Activated naive CD8-positive, alpha-beta T cell treated with anti-CD3 and anti-CD28 coated beads for 36 hours (primary cell): ENCODE data around the gene ABCA5. TPM values are rescaled to one million over a fixed set of nuclear protein-coding genes. Genes with fewer than 3 reads are reported as not detected.

ENCODE experiments used
- DNase-seq: peaks from one replicate; pipeline ENCODE4 v3.0.0; 2021
- H3K27ac Mint-ChIP-seq: one replicate; pipeline ENCODE4 v1.8.0; 2022; ENCODE audit warnings: mild to moderate bottlenecking, moderate library complexity, mixed read lengths
- H3K27me3 Mint-ChIP-seq: one replicate; pipeline ENCODE4 v1.8.0; 2022; ENCODE audit warnings: mild to moderate bottlenecking, mixed read lengths
- H3K36me3 Mint-ChIP-seq: one replicate; pipeline ENCODE4 v1.8.0; 2021; ENCODE audit warnings: mild to moderate bottlenecking, mixed read lengths
- H3K4me1 Mint-ChIP-seq: one replicate; pipeline ENCODE4 v1.8.0; 2021; ENCODE audit warnings: mixed read lengths
- H3K4me3 Mint-ChIP-seq: one replicate; pipeline ENCODE4 v1.8.0; 2022; ENCODE audit warnings: mild to moderate bottlenecking, moderate library complexity, mixed read lengths
- H3K9me3 Mint-ChIP-seq: one replicate; pipeline ENCODE4 v1.8.0; 2022; ENCODE audit warnings: mixed read lengths
- total RNA-seq, 2 experiments: library from RNA; stranded (reverse); gene quantifications; one replicate each; pipeline ENCODE4 v1.2.3, GENCODE V29; 2021

The ABCA5 gene
- total RNA-seq, 2 experiments from 2014 or later: 8.0 to 11.2 TPM

DNA sequence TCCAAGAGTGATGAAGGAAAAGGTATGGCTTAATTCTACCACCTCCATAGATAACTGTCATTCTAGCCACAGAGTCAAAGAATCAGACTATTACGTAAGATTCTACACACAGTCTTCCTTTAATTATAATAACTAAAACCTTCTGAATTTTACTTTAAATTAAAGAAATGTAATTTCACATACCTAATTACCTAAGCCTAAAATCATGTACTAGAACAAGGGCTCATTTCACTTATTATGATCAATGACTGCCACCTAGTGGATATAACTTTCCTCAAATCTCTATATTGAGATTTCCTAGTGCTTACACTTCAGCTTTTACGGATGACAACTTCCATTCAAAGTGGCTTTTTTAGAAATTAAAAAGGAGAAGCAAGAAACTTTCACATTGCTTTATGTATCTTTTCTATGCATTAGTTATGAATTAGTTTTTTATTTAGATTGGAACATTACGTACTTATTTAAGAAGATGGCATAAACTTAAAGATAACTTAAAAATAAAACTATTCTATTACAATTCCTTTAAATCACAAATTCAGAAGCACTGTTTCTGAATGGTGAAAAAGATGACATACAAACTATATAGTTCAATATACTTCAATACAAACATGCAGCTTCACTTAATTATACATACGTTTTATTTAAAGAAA lies 80.1 kb downstream of the ABCA5 start:
- H3K9me3 Mint-ChIP-seq: no peaks in the 10 kb centered on the region
- no peaks in the 10 kb centered on the region for H3K27me3 Mint-ChIP-seq
- DNase-seq: no peak
- no peak overlapping the region for H3K4me3 Mint-ChIP-seq
- no peak overlapping the region for H3K27ac Mint-ChIP-seq
- H3K36me3 Mint-ChIP-seq: peaks cover 2% of the 10 kb centered on the region
- no peaks in the 10 kb centered on the region for H3K4me1 Mint-ChIP-seq

DNA sequence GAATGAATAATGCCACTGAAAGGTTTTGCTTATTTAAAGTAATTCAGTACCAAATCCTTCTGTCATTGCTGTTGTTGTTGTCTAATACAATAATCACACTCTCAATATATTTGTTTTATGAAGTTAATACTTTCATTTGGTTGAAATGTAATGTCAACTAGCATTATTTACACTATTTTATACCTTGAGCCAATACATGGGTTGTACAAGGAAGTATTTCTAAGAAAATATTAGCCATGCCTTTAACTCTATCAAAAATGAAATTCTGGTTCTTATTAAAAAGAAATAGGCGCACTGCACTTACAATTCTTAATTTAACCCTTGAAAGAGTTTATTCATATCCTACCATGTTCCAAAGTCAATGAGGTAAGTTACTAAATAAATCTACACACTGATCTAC lies 80.7 kb downstream of the ABCA5 start:
- no peak for DNase-seq
- H3K36me3 Mint-ChIP-seq: peaks cover 2% of the 10 kb centered on the region
- no peaks in the 10 kb centered on the region for H3K9me3 Mint-ChIP-seq
- H3K27me3 Mint-ChIP-seq: no peaks in the 10 kb centered on the region
- H3K4me3 Mint-ChIP-seq: no peak overlapping the region
- no peaks in the 10 kb centered on the region for H3K4me1 Mint-ChIP-seq
- no peak overlapping the region for H3K27ac Mint-ChIP-seq

DNA sequence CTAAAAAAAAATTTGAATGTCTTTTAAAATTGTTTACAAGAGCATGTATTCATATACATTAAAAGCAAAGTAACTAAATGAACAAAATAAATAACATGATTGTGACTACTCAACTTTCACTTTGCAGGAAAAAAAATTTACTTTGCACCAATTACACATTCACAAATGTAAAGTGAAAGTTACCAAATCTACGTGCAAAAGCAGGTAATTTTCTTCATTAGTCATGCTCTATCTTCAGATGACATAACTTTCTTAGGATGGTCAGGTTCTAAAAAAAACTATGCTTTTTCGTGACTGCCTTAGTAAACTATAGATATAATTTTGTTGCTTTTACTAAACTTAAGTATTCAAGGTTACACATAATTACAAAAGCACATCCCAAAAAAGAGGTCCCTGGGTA lies 81.3 kb downstream of the ABCA5 start:
- Mint-ChIP-seq H3K27ac (no peak overlapping the region), H3K9me3 (no peaks in the 10 kb centered on the region), H3K27me3 (no peaks in the 10 kb centered on the region), H3K4me1 (no peaks in the 10 kb centered on the region), H3K36me3 (peaks cover 2% of the 10 kb centered on the region), H3K4me3 (no peak overlapping the region)
- no peak for DNase-seq

DNA sequence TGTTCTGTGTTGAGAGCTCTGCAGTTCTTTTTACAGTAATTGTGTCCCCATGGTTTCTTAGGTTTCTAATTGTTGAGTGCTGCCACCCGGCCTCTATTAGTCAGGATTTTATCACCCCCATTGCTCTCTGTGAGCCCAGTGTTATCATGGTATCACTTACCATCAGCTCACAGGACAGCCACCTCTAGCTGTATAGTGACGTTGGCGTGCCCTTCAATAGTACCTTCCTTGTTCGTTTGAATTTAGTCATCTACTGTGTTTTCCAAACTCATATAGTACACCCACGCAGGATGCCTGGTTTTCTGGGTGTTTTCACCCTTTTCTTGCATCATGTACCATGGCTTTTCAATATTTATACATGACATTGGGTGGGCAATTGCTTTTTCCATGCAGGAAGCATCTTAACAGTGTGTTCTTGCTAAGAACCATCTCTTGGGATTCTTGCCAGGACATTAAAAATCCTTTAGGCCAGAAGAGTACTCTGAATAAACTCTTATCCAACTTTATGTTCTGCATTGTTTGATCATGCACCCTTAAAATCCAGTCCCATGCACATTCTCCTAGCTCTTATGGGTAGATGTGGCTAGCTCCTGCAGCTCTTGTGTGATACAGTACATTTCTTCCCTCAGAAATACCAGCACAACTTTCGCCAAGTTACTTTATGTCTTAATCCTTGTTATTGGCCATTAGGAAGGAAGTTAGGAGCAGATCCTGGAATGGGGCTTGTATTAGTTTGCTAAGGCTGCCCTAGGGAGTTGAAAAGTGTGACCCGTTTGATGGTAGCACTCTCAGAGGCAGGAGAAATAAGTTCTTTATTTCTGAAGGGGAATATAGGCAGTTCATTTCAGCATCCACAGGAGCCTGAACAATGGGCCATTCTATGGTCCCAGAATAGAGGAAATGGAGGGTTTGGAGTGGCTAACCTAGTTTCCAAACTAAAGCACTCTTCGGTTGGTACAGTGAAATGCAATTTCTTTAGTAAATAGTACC lies 87.0 kb downstream of the ABCA5 start:
- Mint-ChIP-seq H3K36me3 (peaks cover 3% of the 10 kb centered on the region), H3K4me3 (no peak overlapping the region), H3K27me3 (no peaks in the 10 kb centered on the region), H3K4me1 (no peaks in the 10 kb centered on the region), H3K9me3 (no peaks in the 10 kb centered on the region), H3K27ac (no peak overlapping the region)
- no peak for DNase-seq

DNA sequence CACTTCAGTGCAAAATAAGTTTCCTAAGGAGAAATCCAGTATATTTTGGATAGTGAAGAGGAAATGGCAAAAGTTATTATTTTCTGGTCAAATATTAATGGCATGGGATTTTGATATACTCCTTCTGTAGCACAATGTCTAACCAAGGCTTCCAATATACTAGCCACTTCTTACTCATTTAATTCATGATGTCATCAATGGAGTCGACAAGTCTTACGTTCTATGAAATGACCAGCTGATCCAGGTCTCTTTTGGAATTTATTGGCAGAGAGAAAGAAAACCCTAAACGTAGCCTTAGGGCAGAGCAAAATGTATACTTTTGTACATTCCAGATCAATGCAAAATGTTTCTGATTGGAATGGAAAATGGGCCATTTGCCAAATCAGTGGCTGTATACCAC lies 90.0 kb downstream of the ABCA5 start:
- H3K27ac Mint-ChIP-seq: no peak overlapping the region
- H3K4me3 Mint-ChIP-seq: no peak overlapping the region
- no peak for DNase-seq
- H3K36me3 Mint-ChIP-seq: peaks cover 3% of the 10 kb centered on the region
- no peaks in the 10 kb centered on the region for H3K27me3 Mint-ChIP-seq
- peaks cover 8% of the 10 kb centered on the region for H3K9me3 Mint-ChIP-seq
- no peaks in the 10 kb centered on the region for H3K4me1 Mint-ChIP-seq

DNA sequence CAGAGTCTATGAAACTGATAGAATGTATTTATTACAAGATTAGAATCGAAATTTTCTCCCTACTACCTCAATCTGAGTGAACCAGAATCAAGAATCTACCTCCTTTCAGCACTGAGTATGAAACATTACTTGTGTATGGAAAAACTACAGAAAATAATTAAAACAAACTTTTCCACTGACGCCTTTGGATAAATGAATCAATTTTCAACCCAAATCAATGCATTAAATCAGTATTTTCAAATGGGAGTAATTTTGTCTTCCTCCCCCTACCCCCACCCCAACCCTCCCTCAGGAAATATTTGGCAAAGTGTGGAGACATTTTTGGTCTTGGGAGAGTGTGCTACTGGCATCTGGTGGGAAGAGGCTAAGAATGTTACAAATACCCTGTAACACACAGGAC lies 90.5 kb downstream of the ABCA5 start:
- Mint-ChIP-seq H3K36me3 (peaks cover 3% of the 10 kb centered on the region), H3K27ac (no peak overlapping the region), H3K27me3 (no peaks in the 10 kb centered on the region), H3K9me3 (peaks cover 11% of the 10 kb centered on the region), H3K4me1 (no peaks in the 10 kb centered on the region), H3K4me3 (no peak overlapping the region)
- DNase-seq: no peak

DNA sequence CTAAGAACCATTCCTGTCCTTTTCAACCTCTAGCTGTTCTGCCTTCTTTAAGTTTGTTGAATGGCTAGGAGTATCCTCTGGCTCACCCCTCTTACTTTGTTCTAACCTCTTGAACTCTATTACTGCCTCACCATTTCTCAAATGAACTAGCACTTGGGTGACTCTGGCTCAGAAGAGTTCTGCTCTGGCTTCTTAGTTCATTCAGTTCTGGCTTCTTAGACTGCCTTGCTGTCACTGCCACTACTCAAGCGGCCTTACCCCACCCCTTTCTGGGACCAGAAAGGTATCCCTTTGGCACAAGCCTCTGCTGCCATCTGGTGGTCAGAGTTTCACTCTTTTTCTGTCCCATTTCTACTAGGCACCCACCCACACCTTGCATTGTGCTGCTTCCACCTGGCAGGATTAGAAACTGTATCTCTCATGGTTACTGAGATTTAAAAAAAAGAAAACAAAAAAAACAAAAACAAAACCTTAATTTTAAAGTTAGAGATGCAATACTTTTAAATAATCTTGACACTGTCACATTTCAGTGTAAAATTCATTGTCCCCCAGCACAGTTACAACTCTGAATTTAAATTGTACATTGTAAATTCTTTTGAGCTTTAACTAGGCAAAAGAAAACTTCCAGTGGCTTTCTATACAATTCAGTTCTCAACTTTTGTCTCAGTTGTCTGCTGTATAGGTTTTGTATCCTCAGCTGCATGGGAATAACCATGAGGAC lies 91.4 kb downstream of the ABCA5 start:
- Mint-ChIP-seq H3K27ac (peak overlapping the region; percentile 38), H3K36me3 (peaks cover 3% of the 10 kb centered on the region), H3K27me3 (no peaks in the 10 kb centered on the region), H3K4me3 (no peak overlapping the region), H3K9me3 (peaks cover 18% of the 10 kb centered on the region), H3K4me1 (no peaks in the 10 kb centered on the region)
- peak; percentile 57 for DNase-seq

DNA sequence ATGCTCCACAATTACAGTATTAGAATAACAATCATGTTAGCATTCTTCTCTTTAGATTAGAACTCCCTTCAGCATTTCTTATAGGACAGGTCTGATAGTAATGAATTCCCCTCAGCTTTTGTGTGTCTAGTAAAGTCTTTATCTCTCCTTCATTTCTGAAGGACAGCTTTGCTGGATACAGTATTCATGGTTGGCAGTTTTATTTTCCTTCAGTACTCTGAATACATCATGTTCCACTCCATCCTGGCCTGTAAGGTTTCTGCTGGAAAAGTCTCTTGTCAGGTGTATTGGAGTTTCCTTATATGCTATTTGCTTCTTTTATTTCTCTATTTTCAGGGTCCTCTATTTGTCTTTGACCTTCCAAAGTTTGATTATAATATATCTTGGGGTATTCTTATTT lies 94.3 kb downstream of the ABCA5 start:
- Mint-ChIP-seq H3K4me1 (peaks cover under 1% of the 10 kb centered on the region), H3K36me3 (peaks cover 3% of the 10 kb centered on the region), H3K27ac (peak overlapping the region; percentile 30), H3K4me3 (no peak overlapping the region), H3K9me3 (peaks cover 18% of the 10 kb centered on the region), H3K27me3 (no peaks in the 10 kb centered on the region)
- no peak for DNase-seq

DNA sequence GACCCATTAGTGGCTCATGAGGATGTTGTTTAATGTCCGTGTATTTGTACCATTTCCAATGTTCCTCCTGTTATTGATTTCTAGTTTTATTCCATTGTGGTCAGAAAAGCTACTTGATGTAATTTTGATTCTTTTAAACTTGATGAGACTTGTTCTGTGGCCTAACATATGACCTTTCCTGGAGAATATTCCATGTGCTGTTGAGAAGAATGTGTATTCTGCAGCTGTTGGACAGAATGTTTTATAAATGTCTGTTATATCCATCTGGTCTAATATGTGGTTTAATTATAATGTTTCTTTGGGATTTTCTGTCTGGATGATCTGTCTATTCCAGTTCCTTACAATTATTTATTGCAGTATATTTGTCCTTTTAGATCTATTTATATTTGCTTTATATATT lies 95.4 kb downstream of the ABCA5 start:
- DNase-seq: no peak
- Mint-ChIP-seq H3K27ac (no peak overlapping the region), H3K4me1 (peaks cover 4% of the 10 kb centered on the region), H3K36me3 (peaks cover 3% of the 10 kb centered on the region), H3K27me3 (no peaks in the 10 kb centered on the region), H3K4me3 (no peak overlapping the region), H3K9me3 (peaks cover 18% of the 10 kb centered on the region)

DNA sequence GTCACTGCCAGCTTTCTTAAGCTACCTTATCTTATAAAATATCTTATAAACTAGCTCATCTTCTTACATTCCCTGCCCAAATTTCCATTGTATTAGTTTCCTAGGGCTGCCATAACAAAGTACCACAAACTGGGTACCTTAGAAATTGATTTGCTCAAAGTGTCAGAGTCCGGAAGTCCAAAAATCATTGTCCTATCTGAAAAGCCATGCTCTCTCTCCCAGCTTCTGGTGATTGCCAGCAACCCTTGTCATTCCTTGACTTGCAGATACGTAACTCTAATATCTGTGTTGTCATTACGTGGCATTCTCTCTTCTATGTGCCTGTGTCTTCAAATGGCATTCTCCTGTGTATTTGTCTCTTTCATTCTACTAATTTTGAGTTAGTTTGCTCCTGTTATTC lies 96.0 kb downstream of the ABCA5 start:
- Mint-ChIP-seq H3K4me1 (peaks cover 4% of the 10 kb centered on the region), H3K27me3 (no peaks in the 10 kb centered on the region), H3K9me3 (peaks cover 18% of the 10 kb centered on the region), H3K36me3 (peaks cover 3% of the 10 kb centered on the region), H3K4me3 (no peak overlapping the region), H3K27ac (no peak overlapping the region)
- no peak for DNase-seq

DNA sequence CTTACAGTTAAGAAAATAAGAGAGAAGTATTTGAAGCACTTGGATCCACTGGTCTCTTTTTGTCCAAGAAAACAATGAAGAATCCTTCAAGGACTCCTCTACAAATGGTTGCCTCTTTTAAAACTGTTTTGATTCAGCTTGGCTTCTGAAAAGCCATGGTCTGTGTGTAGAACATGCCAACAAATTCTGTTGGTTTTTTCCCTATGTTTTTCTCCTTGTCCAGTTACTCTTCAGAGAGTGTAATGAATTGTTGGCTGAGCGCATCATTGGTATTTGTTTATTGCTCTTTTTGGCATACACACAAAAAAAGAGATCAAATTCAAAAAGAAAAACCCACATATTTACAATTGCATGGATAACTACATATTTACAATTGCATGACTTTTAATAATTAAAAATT lies 98.4 kb downstream of the ABCA5 start, which contains the start of gene ABCA10:
ABCA10 (minus strand) TSS at position 249 of the 400 bp plus-strand sequence. CDS start 3,466 bp downstream, outside the sequence.
- Mint-ChIP-seq H3K27ac (no peak within 1 kb of the TSS), H3K4me1 (peaks cover 8% of the 10 kb centered on the region), H3K27me3 (no peaks in the 10 kb centered on the region), H3K36me3 (no peaks in the 10 kb centered on the region), H3K9me3 (peaks cover 18% of the 10 kb centered on the region), H3K4me3 (no peak within 1 kb of the TSS)
- DNase-seq: no peak

DNA sequence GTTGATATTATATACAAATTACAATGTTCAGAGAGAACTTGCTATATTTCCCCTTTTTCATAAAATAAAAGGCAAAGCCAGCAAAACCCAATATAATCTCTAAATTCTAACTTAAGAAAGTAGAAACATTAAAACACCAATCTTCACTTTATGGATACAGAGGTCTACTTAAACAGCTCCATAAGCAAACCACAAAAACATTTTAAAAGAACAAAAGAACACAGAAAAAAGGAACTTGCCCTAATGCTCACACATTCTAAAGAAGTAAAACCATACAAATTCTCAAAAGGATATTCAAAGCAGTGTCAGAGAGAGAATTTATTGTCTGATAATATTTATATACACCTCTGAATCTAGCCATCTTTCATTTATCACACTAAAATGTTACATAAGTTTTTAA lies 98.9 kb downstream of the ABCA5 start:
- Mint-ChIP-seq H3K9me3 (peaks cover 16% of the 10 kb centered on the region), H3K4me3 (no peak overlapping the region), H3K4me1 (peaks cover 11% of the 10 kb centered on the region), H3K36me3 (no peaks in the 10 kb centered on the region), H3K27ac (no peak overlapping the region), H3K27me3 (no peaks in the 10 kb centered on the region)
- DNase-seq: no peak

DNA sequence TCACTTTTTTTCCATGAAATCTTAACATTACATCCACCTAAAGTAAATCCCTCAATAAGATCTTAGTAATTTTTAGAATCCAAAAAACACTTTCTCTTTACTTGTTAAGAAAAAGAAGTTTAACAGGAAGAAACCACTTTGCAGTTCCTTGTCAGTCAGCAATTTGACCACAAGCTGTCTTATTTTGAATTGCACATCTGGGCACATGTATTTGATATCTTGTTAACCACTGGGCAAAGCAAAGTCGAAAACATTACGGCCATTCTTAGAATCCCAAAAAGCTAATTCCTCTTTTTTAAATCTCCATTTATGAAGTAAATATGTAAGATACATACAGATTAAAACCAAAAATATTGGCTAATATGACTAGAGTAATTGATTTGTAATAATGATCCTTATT lies 99.4 kb downstream of the ABCA5 start:
- Mint-ChIP-seq H3K4me1 (peaks cover 11% of the 10 kb centered on the region), H3K9me3 (peaks cover 12% of the 10 kb centered on the region), H3K36me3 (no peaks in the 10 kb centered on the region), H3K27me3 (no peaks in the 10 kb centered on the region), H3K4me3 (no peak overlapping the region), H3K27ac (no peak overlapping the region)
- DNase-seq: no peak

DNA sequence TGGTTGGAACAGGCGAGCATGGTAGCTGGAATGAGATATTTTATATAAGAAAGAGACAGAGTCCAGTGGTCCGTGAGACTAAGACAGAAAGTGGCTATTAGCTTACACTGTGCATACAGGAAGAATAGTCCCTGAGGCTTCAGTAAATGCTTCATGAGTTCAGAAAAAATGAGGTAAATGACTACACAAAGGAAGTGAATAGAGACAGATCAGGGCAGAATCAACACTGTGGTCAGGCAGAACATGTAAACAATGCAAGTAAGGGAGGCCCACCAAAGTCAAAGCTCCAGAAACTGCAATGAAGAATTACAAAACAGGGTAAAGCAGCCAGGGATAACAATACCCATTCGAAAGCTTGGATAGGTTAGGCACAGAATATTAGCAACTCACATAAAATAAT lies 103.1 kb downstream of the ABCA5 start:
- H3K4me3 Mint-ChIP-seq: no peak overlapping the region
- DNase-seq: no peak
- H3K27me3 Mint-ChIP-seq: no peaks in the 10 kb centered on the region
- H3K36me3 Mint-ChIP-seq: peaks cover 5% of the 10 kb centered on the region
- no peak overlapping the region for H3K27ac Mint-ChIP-seq
- no peaks in the 10 kb centered on the region for H3K9me3 Mint-ChIP-seq
- H3K4me1 Mint-ChIP-seq: peaks cover 11% of the 10 kb centered on the region

DNA sequence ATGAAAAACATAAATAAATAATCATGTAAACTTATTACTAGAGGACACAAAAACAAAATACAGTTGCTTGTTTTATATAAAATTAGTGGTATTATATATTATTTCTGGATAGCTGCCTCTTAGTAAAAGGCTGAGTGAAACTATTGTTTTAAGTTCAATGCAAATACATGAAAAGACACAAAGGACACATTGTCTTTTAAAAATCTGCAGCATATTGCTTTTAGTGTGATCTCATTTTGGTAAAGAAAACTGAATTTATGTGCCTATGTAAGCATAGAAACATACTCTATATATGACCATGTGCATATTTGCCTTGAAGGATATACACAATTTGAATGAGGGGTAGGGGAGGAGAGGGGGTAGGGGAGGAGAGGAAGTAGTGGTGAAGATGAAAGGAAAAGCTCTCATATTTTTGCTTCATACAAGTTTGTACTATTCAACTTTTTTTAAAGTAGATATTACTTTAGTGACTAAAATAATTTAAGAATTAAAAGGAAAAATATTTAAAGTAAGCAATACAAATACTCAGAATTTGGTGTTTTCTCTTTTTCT lies 104.2 kb downstream of the ABCA5 start:
- DNase-seq: no peak
- H3K4me3 Mint-ChIP-seq: no peak overlapping the region
- peaks cover 11% of the 10 kb centered on the region for H3K4me1 Mint-ChIP-seq
- H3K9me3 Mint-ChIP-seq: no peaks in the 10 kb centered on the region
- peaks cover 5% of the 10 kb centered on the region for H3K36me3 Mint-ChIP-seq
- no peak overlapping the region for H3K27ac Mint-ChIP-seq
- no peaks in the 10 kb centered on the region for H3K27me3 Mint-ChIP-seq
